AML-193 (cell line): ENCODE data around the gene TAB2.
"Not testable (repeated sequence)": the region's sequence is repeated elsewhere in the genome, so short reads cannot be mapped to it uniquely, and the experiment has no call there.

Experiments
- DNase-seq, 2 experiments: peaks; one replicate each; lab custom pipeline; 2025; lab: John Stamatoyannopoulos, UW

The TAB2 gene

GRCh38 chr6:149311766-149312165 is 5.7 kb upstream of the TAB2 start:
- DNase-seq = no peak

- DNase-seq = no peak
Observed at GRCh38 chr6:149313070-149313469, 4.4 kb upstream of the TAB2 start.

GRCh38 chr6:149313861-149314260 is 3.7 kb upstream of the TAB2 start:
- no peak for DNase-seq

- DNase-seq = no peak
Observed at GRCh38 chr6:149314325-149314905, 3.1 kb upstream of the TAB2 start.

- DNase-seq = peak in 1 of 2 experiments; percentile 20
Observed at GRCh38 chr6:149316108-149316727, 1.3 kb upstream of the TAB2 start.

- peak; percentile 90 for DNase-seq
Observed at GRCh38 chr6:149316740-149317643, 520 bp upstream of the TAB2 start.

GRCh38 chr6:149318581-149319286 is 1.2 kb downstream of the TAB2 start:
- DNase-seq = no peak

GRCh38 chr6:149319422-149319821 is 1.9 kb downstream of the TAB2 start:
- no peak for DNase-seq

GRCh38 chr6:149320016-149320415 is 2.5 kb downstream of the TAB2 start:
- DNase-seq = not testable (repeated sequence)

GRCh38 chr6:149320796-149321195 is 3.3 kb downstream of the TAB2 start:
- peak in 1 of 2 experiments; percentile 36 for DNase-seq

- no peak for DNase-seq
Observed at GRCh38 chr6:149323353-149323752, 5.8 kb downstream of the TAB2 start.

- DNase-seq = no peak
Observed at GRCh38 chr6:149323925-149324324, 6.4 kb downstream of the TAB2 start.

- DNase-seq = no peak
Observed at GRCh38 chr6:149324428-149324827, 6.9 kb downstream of the TAB2 start.

- no peak for DNase-seq
Observed at GRCh38 chr6:149325648-149326236, 8.2 kb downstream of the TAB2 start.

GRCh38 chr6:149327638-149328037 is 10.1 kb downstream of the TAB2 start:
- no peak for DNase-seq

- DNase-seq = no peak
Observed at GRCh38 chr6:149328083-149328482, 10.6 kb downstream of the TAB2 start.

GRCh38 chr6:149329529-149329928 is 12.0 kb downstream of the TAB2 start:
- DNase-seq = no peak

- no peak for DNase-seq
Observed at GRCh38 chr6:149330133-149330532, 12.6 kb downstream of the TAB2 start.

- DNase-seq = peak; percentile 33 to 49
Observed at GRCh38 chr6:149331043-149331807, 13.7 kb downstream of the TAB2 start.

- DNase-seq = no peak
Observed at GRCh38 chr6:149331871-149332270, 14.4 kb downstream of the TAB2 start.

- no peak for DNase-seq
Observed at GRCh38 chr6:149332602-149333265, 15.2 kb downstream of the TAB2 start.
